ENCODE data around the gene SLC2A2. TPM values are rescaled to one million over a fixed set of nuclear protein-coding genes. Genes with fewer than 3 reads are reported as not detected.

The SLC2A2 gene
- total RNA-seq, 4 donors from 2014 or later: 2.0 TPM; not detected in 3

DNA sequence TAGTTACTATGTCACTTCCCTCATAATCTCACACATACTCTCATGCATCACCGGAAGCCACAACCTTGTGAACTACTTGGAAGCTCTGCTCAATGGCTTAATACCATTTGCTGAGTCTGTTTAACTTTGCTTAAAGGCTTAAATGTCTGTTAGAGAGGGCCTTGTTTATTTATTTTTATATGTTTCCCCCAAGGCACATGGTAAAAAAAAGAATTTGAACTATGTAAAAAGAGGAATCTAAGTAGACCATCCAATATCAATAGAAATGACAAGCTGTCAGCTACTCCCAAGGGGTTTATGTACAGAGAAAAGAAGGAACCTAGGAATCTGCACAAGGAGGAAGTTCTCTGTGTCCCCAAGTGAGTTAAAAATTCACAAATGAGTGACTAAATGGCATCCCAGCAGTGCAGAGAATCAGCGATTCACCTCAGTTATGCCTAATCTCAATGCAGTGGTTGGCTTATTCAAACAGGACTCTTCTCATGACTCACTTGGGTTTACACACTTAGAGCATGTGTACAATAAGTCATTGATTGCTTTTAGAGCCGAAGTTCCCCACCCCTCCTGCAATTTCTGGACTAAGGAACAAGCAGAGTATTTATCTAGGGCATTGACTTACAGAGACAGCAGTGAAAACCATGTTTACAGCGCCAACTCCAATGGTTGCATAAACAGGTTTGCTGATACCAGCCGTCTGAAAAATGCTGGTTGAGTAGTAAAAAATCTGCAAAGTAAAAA, 24.4 kb downstream of the SLC2A2 start:
- 73% methylated on average over 5 of the region's 5 CpGs for whole genome bisulfite sequencing
- no peaks in the 10 kb centered on the region for H3K9me3 ChIP-seq
- no peaks in the 10 kb centered on the region for H3K36me3 ChIP-seq
- no peak overlapping the region for H3K27ac ChIP-seq
- no peaks in the 10 kb centered on the region for H3K27me3 ChIP-seq
- H3K4me3 ChIP-seq: no peak overlapping the region
- peaks cover 3% of the 10 kb centered on the region for H3K4me1 ChIP-seq
- no peak for TF ChIP-seq CTCF (IDR thresholded peaks at IDR 0.05)
- no peak for TF ChIP-seq POLR2A (IDR thresholded peaks at IDR 0.05)
- TF ChIP-seq POLR2AphosphoS5 (IDR thresholded peaks at IDR 0.05): no peak
- no peak for TF ChIP-seq EP300 (IDR thresholded peaks at IDR 0.05)
- DNase-seq (ENCODE audit: low spot score in 2 of 2): no peak

- H3K27ac ChIP-seq: no peak overlapping the region
- TF ChIP-seq EP300 (IDR thresholded peaks at IDR 0.05) (no peak), CTCF (IDR thresholded peaks at IDR 0.05) (no peak), POLR2A (IDR thresholded peaks at IDR 0.05) (no peak), POLR2AphosphoS5 (IDR thresholded peaks at IDR 0.05) (no peak)
- no peaks in the 10 kb centered on the region for H3K36me3 ChIP-seq
- no peak overlapping the region for H3K4me3 ChIP-seq
- no peaks in the 10 kb centered on the region for H3K9me3 ChIP-seq
- DNase-seq (ENCODE audit: low spot score in 2 of 2): no peak
- H3K27me3 ChIP-seq: no peaks in the 10 kb centered on the region
- 94% methylated on average over 1 of the region's 1 CpG for WGBS
- peaks cover 3% of the 10 kb centered on the region for H3K4me1 ChIP-seq
Observed at GRCh38 chr3:171001250-171001893, 25.1 kb downstream of the SLC2A2 start.

GRCh38 chr3:171000281-171000680, 26.2 kb downstream of the SLC2A2 start:
- DNase-seq (ENCODE audit: low spot score in 2 of 2): no peak
- 79% methylated on average over 4 of the region's 4 CpGs for WGBS
- peaks cover 3% of the 10 kb centered on the region for H3K4me1 ChIP-seq
- H3K27me3 ChIP-seq: no peaks in the 10 kb centered on the region
- no peaks in the 10 kb centered on the region for H3K36me3 ChIP-seq
- no peak for TF ChIP-seq EP300 (IDR thresholded peaks at IDR 0.05)
- no peak for TF ChIP-seq POLR2A (IDR thresholded peaks at IDR 0.05)
- TF ChIP-seq POLR2AphosphoS5 (IDR thresholded peaks at IDR 0.05): no peak
- no peak for TF ChIP-seq CTCF (IDR thresholded peaks at IDR 0.05)
- no peak overlapping the region for H3K4me3 ChIP-seq
- H3K9me3 ChIP-seq: no peaks in the 10 kb centered on the region
- no peak overlapping the region for H3K27ac ChIP-seq

DNA sequence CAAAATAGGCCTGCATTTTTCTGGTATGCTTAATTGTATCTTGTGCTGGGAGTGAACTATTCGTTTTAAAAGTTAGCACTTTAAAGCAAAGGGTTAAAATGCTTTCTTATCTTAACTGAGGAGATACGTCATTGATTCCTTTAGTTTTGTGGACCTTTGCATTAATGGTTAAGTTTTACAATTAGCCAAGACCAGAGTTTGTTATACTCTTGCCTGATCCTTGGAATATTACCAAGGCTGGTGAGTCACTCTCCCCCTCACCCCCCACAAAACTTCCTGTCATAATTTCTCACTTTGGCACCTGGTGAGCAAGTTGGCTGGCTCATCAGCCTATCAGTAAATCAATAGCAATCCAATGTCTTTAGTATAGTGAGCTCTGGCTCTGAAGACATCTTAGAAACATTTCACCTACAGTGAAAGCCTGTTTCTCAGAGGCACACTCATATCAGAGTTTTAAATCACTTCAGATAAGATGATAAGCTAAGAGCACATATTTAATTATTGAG, 26.7 kb downstream of the SLC2A2 start:
- DNase-seq (ENCODE audit: low spot score in 2 of 2): no peak
- 42% methylated on average over 2 of the region's 2 CpGs for WGBS
- Histone ChIP-seq H3K36me3 (no peaks in the 10 kb centered on the region), H3K4me3 (no peak overlapping the region), H3K27ac (no peak overlapping the region), H3K4me1 (peaks cover 3% of the 10 kb centered on the region), H3K27me3 (no peaks in the 10 kb centered on the region), H3K9me3 (no peaks in the 10 kb centered on the region)
- TF ChIP-seq CTCF (IDR thresholded peaks at IDR 0.05) (no peak), POLR2A (IDR thresholded peaks at IDR 0.05) (no peak), POLR2AphosphoS5 (IDR thresholded peaks at IDR 0.05) (no peak), EP300 (IDR thresholded peaks at IDR 0.05) (no peak)

All from suprapubic skin (tissue), 4 donors.